Measurements from ENCODE around the gene DPP4. TPM values are rescaled to one million over a fixed set of nuclear protein-coding genes. Genes with fewer than 3 reads are reported as not detected.

DPP4 gene
- total RNA-seq, 1 donor from 2014 or later: 0.49 TPM

GRCh38 chr2:162086904-162087303 lies 12.9 kb upstream of the DPP4 start:
- Histone ChIP-seq H3K9ac (no peak overlapping the region), H3K9me3 (ENCODE audit: low read depth) (no peaks in the 10 kb centered on the region), H3K4me1 (peaks cover 13% of the 10 kb centered on the region), H3K27me3 (no peaks in the 10 kb centered on the region), H3F3A (ENCODE audit: low read depth) (no peaks in the 10 kb centered on the region), H3K79me2 (ENCODE audit: low read depth) (no peaks in the 10 kb centered on the region), H3K4me2 (no peak overlapping the region), H3K27ac (no peak overlapping the region), H2AFZ (replicated peaks) (no peak overlapping the region), H4K20me1 (ENCODE audit: low read depth) (no peaks in the 10 kb centered on the region), H3K36me3 (no peaks in the 10 kb centered on the region), H3K4me3 (no peak overlapping the region)
- TF ChIP-seq CTCF (IDR thresholded peaks at IDR 0.05) (no peak), EZH2phosphoT487 (IDR thresholded peaks at IDR 0.05) (no peak), EZH2 (IDR thresholded peaks at IDR 0.05) (no peak)
- Mint-ChIP-seq H3K36me3 (no peaks in the 10 kb centered on the region), H3K9me3 (no peaks in the 10 kb centered on the region), H3K27me3 (ENCODE audit: insufficient read depth, low read depth) (no peaks in the 10 kb centered on the region), H3K27ac (no peak overlapping the region), H3K4me1 (peaks cover 12% of the 10 kb centered on the region), H3K4me3 (no peak overlapping the region)
- no peak for DNase-seq (ENCODE audit: low spot score)

- Histone ChIP-seq H3K9ac (no peak overlapping the region), H4K20me1 (ENCODE audit: low read depth) (no peaks in the 10 kb centered on the region), H3K4me3 (no peak overlapping the region), H3K4me2 (no peak overlapping the region), H3K27me3 (no peaks in the 10 kb centered on the region), H3K9me3 (ENCODE audit: low read depth) (no peaks in the 10 kb centered on the region), H3K27ac (no peak overlapping the region), H3K79me2 (ENCODE audit: low read depth) (no peaks in the 10 kb centered on the region), H2AFZ (replicated peaks) (no peak overlapping the region), H3K36me3 (no peaks in the 10 kb centered on the region), H3F3A (ENCODE audit: low read depth) (no peaks in the 10 kb centered on the region), H3K4me1 (peaks cover 10% of the 10 kb centered on the region)
- no peaks in the 10 kb centered on the region for H3K36me3 Mint-ChIP-seq
- DNase-seq (ENCODE audit: low spot score): no peak
- no peak overlapping the region for H3K4me3 Mint-ChIP-seq
- H3K4me1 Mint-ChIP-seq: peaks cover 3% of the 10 kb centered on the region
- H3K27me3 Mint-ChIP-seq (ENCODE audit: insufficient read depth, low read depth): no peaks in the 10 kb centered on the region
- no peaks in the 10 kb centered on the region for H3K9me3 Mint-ChIP-seq
- TF ChIP-seq CTCF (IDR thresholded peaks at IDR 0.05) (no peak), EZH2phosphoT487 (IDR thresholded peaks at IDR 0.05) (no peak), EZH2 (IDR thresholded peaks at IDR 0.05) (no peak)
- H3K27ac Mint-ChIP-seq: no peak overlapping the region
Observed at GRCh38 chr2:162085090-162085891, 11.3 kb upstream of the DPP4 start.

GRCh38 chr2:162084536-162084935 lies 10.5 kb upstream of the DPP4 start:
- H3K4me3 Mint-ChIP-seq: no peak overlapping the region
- H3K27me3 Mint-ChIP-seq (ENCODE audit: insufficient read depth, low read depth): no peaks in the 10 kb centered on the region
- no peak for TF ChIP-seq EZH2 (IDR thresholded peaks at IDR 0.05)
- TF ChIP-seq EZH2phosphoT487 (IDR thresholded peaks at IDR 0.05): no peak
- no peak for TF ChIP-seq CTCF (IDR thresholded peaks at IDR 0.05)

More at GRCh38 chr2:162084536-162084935, 10.5 kb upstream of the DPP4 start:
- DNase-seq (ENCODE audit: low spot score): no peak
- Histone ChIP-seq H2AFZ (replicated peaks) (no peak overlapping the region), H3K79me2 (ENCODE audit: low read depth) (no peaks in the 10 kb centered on the region), H3K27ac (no peak overlapping the region), H3K27me3 (no peaks in the 10 kb centered on the region), H3K4me2 (no peak overlapping the region), H3F3A (ENCODE audit: low read depth) (no peaks in the 10 kb centered on the region), H4K20me1 (ENCODE audit: low read depth) (no peaks in the 10 kb centered on the region), H3K4me1 (peaks cover 8% of the 10 kb centered on the region), H3K9ac (no peak overlapping the region), H3K4me3 (no peak overlapping the region), H3K9me3 (ENCODE audit: low read depth) (no peaks in the 10 kb centered on the region), H3K36me3 (no peaks in the 10 kb centered on the region)
- Mint-ChIP-seq H3K9me3 (peaks cover 2% of the 10 kb centered on the region), H3K27ac (no peak overlapping the region), H3K4me1 (peaks cover 3% of the 10 kb centered on the region), H3K36me3 (no peaks in the 10 kb centered on the region)

Measured in neural progenitor cell (in vitro differentiated cells).